NK-92 (cell line): ENCODE measurements around the gene SIGLEC11.
"Not testable (repeated sequence)": the region's sequence is repeated elsewhere in the genome, so short reads cannot be mapped to it uniquely, and the experiment has no call there.

Experiments
- DNase-seq: peaks from one replicate; lab custom pipeline; 2025; ENCODE audit not compliant: unreplicated experiment; lab: John Stamatoyannopoulos, UW

The SIGLEC11 gene

GRCh38 chr19:49951806-49952478 lies 9.0 kb downstream of the SIGLEC11 start:
- no peak for DNase-seq

- DNase-seq, result no peak
Observed at GRCh38 chr19:49950956-49951526, 9.9 kb downstream of the SIGLEC11 start.

GRCh38 chr19:49950590-49950948 lies 10.4 kb downstream of the SIGLEC11 start:
- no peak for DNase-seq

- DNase-seq, result no peak
Observed at GRCh38 chr19:49949742-49950589, 11.0 kb downstream of the SIGLEC11 start.

- DNase-seq, result no peak
Observed at GRCh38 chr19:49946415-49946814, 14.6 kb downstream of the SIGLEC11 start.

- not testable (repeated sequence) for DNase-seq
Observed at GRCh38 chr19:49944567-49944966, 16.4 kb downstream of the SIGLEC11 start.

GRCh38 chr19:49940482-49940791 lies 20.5 kb downstream of the SIGLEC11 start:
- no peak for DNase-seq

- DNase-seq, result no peak
Observed at GRCh38 chr19:49939721-49940481, 21.1 kb downstream of the SIGLEC11 start.

- DNase-seq, result no peak
Observed at GRCh38 chr19:49938662-49939061, 22.3 kb downstream of the SIGLEC11 start.

- DNase-seq, result no peak
Observed at GRCh38 chr19:49937750-49938381, 23.1 kb downstream of the SIGLEC11 start.

- DNase-seq, result no peak
Observed at GRCh38 chr19:49936549-49936948, 24.4 kb downstream of the SIGLEC11 start.

GRCh38 chr19:49933643-49934042 lies 27.3 kb downstream of the SIGLEC11 start:
- no peak for DNase-seq

GRCh38 chr19:49932731-49933131 lies 28.2 kb downstream of the SIGLEC11 start:
- DNase-seq, result no peak

GRCh38 chr19:49932041-49932451 lies 28.9 kb downstream of the SIGLEC11 start:
- no peak for DNase-seq

GRCh38 chr19:49931293-49932040 lies 29.5 kb downstream of the SIGLEC11 start:
- no peak for DNase-seq

- DNase-seq, result no peak
Observed at GRCh38 chr19:49930483-49931011, 30.4 kb downstream of the SIGLEC11 start.

GRCh38 chr19:49929611-49930482 lies 31.1 kb downstream of the SIGLEC11 start:
- DNase-seq, result peak; percentile 78

GRCh38 chr19:49929121-49929610 lies 31.8 kb downstream of the SIGLEC11 start, which contains the start of the genes ATF5 and NUP62:
Gene ATF5 (plus strand): TSS chr19:49929205. CDS start chr19:49930851, 1,646 bp downstream.
Gene NUP62 (minus strand): TSS chr19:49929504. CDS start chr19:49909807, 19,697 bp downstream.
- no peak for DNase-seq
